PC-9 (cell line): Measurements from ENCODE around the gene OXSR1.

Experiments used
- CTCF ChIP-seq: fragments of 200-600 bp; sonication (generic); conservative IDR thresholded peaks from 2 replicates; pipeline ENCODE4 v1.6.1; 2017; ENCODE audit warnings: mixed run types, antibody characterized with exemption, mild to moderate bottlenecking, moderate library complexity
- EZH2 ChIP-seq: fragments of 200-600 bp; sonication (generic); IDR thresholded peaks from 2 replicates; pipeline ENCODE4 v1.8.0; 2017; ENCODE audit warnings: antibody characterized with exemption, low read depth

- TF ChIP-seq CTCF (no peak), EZH2 (no peak)
These were observed 100.4 kb downstream of the OXSR1 start, which contains the start of gene SLC22A13 for GRCh38 chr3:38265604-38266307.
